Mesangial cell (primary cell): ENCODE results near the gene PDLIM7. TPM values are rescaled to one million over a fixed set of nuclear protein-coding genes. Genes with fewer than 3 reads are reported as not detected.

ENCODE experiments used
- total RNA-seq: library from RNA; depleted of rRNA; stranded (reverse); fragments of >200 nt; gene quantifications from 2 replicates; pipeline ENCODE4 v1.2.3, GENCODE V29; 2015

The PDLIM7 gene, protein sequence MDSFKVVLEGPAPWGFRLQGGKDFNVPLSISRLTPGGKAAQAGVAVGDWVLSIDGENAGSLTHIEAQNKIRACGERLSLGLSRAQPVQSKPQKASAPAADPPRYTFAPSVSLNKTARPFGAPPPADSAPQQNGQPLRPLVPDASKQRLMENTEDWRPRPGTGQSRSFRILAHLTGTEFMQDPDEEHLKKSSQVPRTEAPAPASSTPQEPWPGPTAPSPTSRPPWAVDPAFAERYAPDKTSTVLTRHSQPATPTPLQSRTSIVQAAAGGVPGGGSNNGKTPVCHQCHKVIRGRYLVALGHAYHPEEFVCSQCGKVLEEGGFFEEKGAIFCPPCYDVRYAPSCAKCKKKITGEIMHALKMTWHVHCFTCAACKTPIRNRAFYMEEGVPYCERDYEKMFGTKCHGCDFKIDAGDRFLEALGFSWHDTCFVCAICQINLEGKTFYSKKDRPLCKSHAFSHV
- 678 and 721 TPM in 2 replicates for total RNA-seq

GRCh38 chr5:177497292-177498012 is at the start of gene PDLIM7:
TSS of gene PDLIM7 (minus strand) at chr5:177497604. CDS start at chr5:177496512, 1,092 bp downstream.

GRCh38 chr5:177516601-177517568 is 19.5 kb upstream of the PDLIM7 start, which contains the start of gene DDX41:
TSS of gene DDX41 (minus strand) at chr5:177516961. CDS start at chr5:177516945, 16 bp downstream.

GRCh38 chr5:177509381-177509951 is 12.1 kb upstream of the PDLIM7 start, which contains the start of gene DOK3:
TSS of gene DOK3 (minus strand) at chr5:177509826. CDS start at chr5:177509540, 286 bp downstream.

GRCh38 chr5:177473443-177474001 is 23.9 kb downstream of the PDLIM7 start, which contains the start of gene DBN1:
TSS of gene DBN1 (minus strand) at chr5:177473634. CDS start at chr5:177473521, 113 bp downstream.

GRCh38 chr5:177446200-177447065 is 51.0 kb downstream of the PDLIM7 start, which contains the start of gene PRR7:
TSS of gene PRR7 (plus strand) at chr5:177446814. CDS start at chr5:177455068, 8,254 bp downstream.

Other genes starting within 250 kb of the PDLIM7 start
- gene RAB24, start 193.9 kb downstream of the PDLIM7 start, total RNA-seq, result 15.2 and 26.5 TPM in 2 replicates
- gene PRELID1, start 193.8 kb downstream of the PDLIM7 start, total RNA-seq, result 113 and 239 TPM in 2 replicates
- gene MXD3, start 185.7 kb downstream of the PDLIM7 start, total RNA-seq, result 3.4 and 66.2 TPM in 2 replicates
- 336 and 347 TPM in 2 replicates for gene LMAN2, start 145.9 kb downstream of the PDLIM7 start, total RNA-seq
- gene RGS14, start 139.7 kb downstream of the PDLIM7 start, total RNA-seq, result 12.2 and 24.7 TPM in 2 replicates
- gene SLC34A1, start 113.2 kb downstream of the PDLIM7 start, total RNA-seq, result not detected in 2 replicates
- gene PFN3, start 96.9 kb downstream of the PDLIM7 start, total RNA-seq, result not detected in 2 replicates
- gene F12, start 88.0 kb downstream of the PDLIM7 start, total RNA-seq, result 3.7 and 5.1 TPM in 2 replicates
- gene GRK6, start 70.9 kb downstream of the PDLIM7 start, total RNA-seq, result 25.4 and 59.0 TPM in 2 replicates
- 15.6 and 32.8 TPM in 2 replicates for gene PRR7, start 50.8 kb downstream of the PDLIM7 start, total RNA-seq
- gene DBN1, start 24.0 kb downstream of the PDLIM7 start, total RNA-seq, result 331 and 348 TPM in 2 replicates
- gene DOK3, start 12.2 kb upstream of the PDLIM7 start, total RNA-seq, result 0.25 and 1.1 TPM in 2 replicates
- 135 and 185 TPM in 2 replicates for gene DDX41, start 19.4 kb upstream of the PDLIM7 start, total RNA-seq
- 21.3 and 26.0 TPM in 2 replicates for gene FAM193B, start 57.0 kb upstream of the PDLIM7 start, total RNA-seq
- 139 and 148 TPM in 2 replicates for gene TMED9, start 94.6 kb upstream of the PDLIM7 start, total RNA-seq
- gene B4GALT7, start 102.5 kb upstream of the PDLIM7 start, total RNA-seq, result 44.6 and 51.3 TPM in 2 replicates